22Rv1 (cell line): ENCODE results near the gene WNT2B.

Experiments
- CTCF ChIP-seq: fragments of 450-650 bp; IDR thresholded peaks from 2 replicates; pipeline ENCODE4 v1.5.1; 2017; ENCODE audit warnings: mild to moderate bottlenecking
- ZFX ChIP-seq: fragments of 450-650 bp; IDR thresholded peaks from 2 replicates; pipeline ENCODE4 v1.6.1; 2017; ENCODE audit warnings: antibody characterized with exemption, borderline replicate concordance

- no peak for TF ChIP-seq CTCF
- TF ChIP-seq ZFX = no peak
Measured at GRCh38 chr1:112465122-112465521, 43.6 kb upstream of the WNT2B start.
